HFFc6 (cell line): ENCODE data around the gene PEX7. TPM values are rescaled to one million over a fixed set of nuclear protein-coding genes. Genes with fewer than 3 reads are reported as not detected.

Source experiments
- DNase-seq: peaks from one replicate; pipeline ENCODE4 v3.0.0-alpha.2; 2018
- H3K27ac Mint-ChIP-seq: 2 replicates; pipeline ENCODE4 v1.8.0; 2020; ENCODE audit warnings: mild to moderate bottlenecking, mixed read lengths
- H3K27me3 Mint-ChIP-seq: 2 replicates; pipeline ENCODE4 v1.8.0; 2021; ENCODE audit warnings: mild to moderate bottlenecking, moderate library complexity, mixed read lengths; ENCODE audit not compliant: insufficient read depth
- H3K36me3 Mint-ChIP-seq: 2 replicates; pipeline ENCODE4 v1.8.0; 2021; ENCODE audit warnings: low read depth, mixed read lengths
- H3K4me1 Mint-ChIP-seq: 2 replicates; pipeline ENCODE4 v1.8.0; 2020; ENCODE audit warnings: low read depth, mixed read lengths
- H3K4me3 Mint-ChIP-seq: 2 replicates; pipeline ENCODE4 v1.8.0; 2020; ENCODE audit warnings: mild to moderate bottlenecking, moderate library complexity, mixed read lengths
- H3K9me3 Mint-ChIP-seq: 2 replicates; pipeline ENCODE4 v1.8.0; 2020; ENCODE audit warnings: mild to moderate bottlenecking, mixed read lengths
- CTCF ChIP-seq: fragments of 200-600 bp; sonication (generic); IDR thresholded peaks from 2 replicates; pipeline ENCODE4 v1.5.0; 2021; ENCODE audit warnings: antibody characterized with exemption, mild to moderate bottlenecking
- total RNA-seq, 6 experiments: library from RNA; stranded (reverse); fragmentation: NEBNext Ultra II Directional; extraction: Animal tissue kit (Norgen Biotek cat#: 25700); gene quantifications; 2 replicates in 1 of 6; 3 replicates in 5 of 6; pipeline ENCODE4 v1.2.3, GENCODE V29; 2021

Gene PEX7
- total RNA-seq, 6 experiments from 2014 or later, result 6.4 to 7.6 (median 7.3) TPM

GRCh38 chr6:136795386-136795785 is 27.0 kb upstream of the PEX7 start:
- Mint-ChIP-seq H3K9me3 (no peaks in the 10 kb centered on the region), H3K4me1 (peaks cover 26% of the 10 kb centered on the region), H3K36me3 (peaks cover 15% of the 10 kb centered on the region), H3K27me3 (peaks cover 3% of the 10 kb centered on the region; the same call in 1 of the 2 replicates), H3K27ac (no peak overlapping the region), H3K4me3 (no peak overlapping the region)
- no peak for DNase-seq
- no peak for TF ChIP-seq CTCF

- H3K9me3 Mint-ChIP-seq, result no peaks in the 10 kb centered on the region
- H3K4me1 Mint-ChIP-seq, result peaks cover 20% of the 10 kb centered on the region
- DNase-seq, result no peak
- no peak for TF ChIP-seq CTCF
- peaks cover 14% of the 10 kb centered on the region for H3K36me3 Mint-ChIP-seq
- H3K4me3 Mint-ChIP-seq, result no peak overlapping the region
- H3K27me3 Mint-ChIP-seq, result peaks cover 3% of the 10 kb centered on the region; the same call in 1 of the 2 replicates
- H3K27ac Mint-ChIP-seq, result no peak overlapping the region
Observed at GRCh38 chr6:136795996-136796395, 26.4 kb upstream of the PEX7 start.

DNA sequence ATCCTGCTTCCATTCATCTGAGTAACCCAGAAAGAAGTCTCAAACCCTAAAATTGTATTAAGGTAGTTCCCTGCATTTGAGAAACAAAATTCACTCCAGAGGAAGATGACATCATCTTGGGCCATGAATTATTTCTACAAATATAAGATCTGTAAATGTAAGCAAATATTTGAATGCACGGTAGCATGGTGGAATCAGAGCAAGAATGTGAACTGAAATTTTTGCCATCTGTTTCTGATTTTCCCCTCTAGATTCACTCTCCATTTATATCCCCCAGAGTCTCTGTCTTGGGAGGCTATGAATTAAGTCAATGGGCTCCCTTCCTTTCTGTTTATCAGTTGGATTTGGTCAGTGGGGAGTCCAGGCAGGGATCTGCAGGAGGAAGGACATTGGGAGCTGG is 24.3 kb upstream of the PEX7 start:
- no peaks in the 10 kb centered on the region for H3K27me3 Mint-ChIP-seq
- H3K4me1 Mint-ChIP-seq, result peaks cover 17% of the 10 kb centered on the region
- H3K4me3 Mint-ChIP-seq, result no peak overlapping the region
- no peak overlapping the region for H3K27ac Mint-ChIP-seq
- DNase-seq, result no peak
- no peaks in the 10 kb centered on the region for H3K9me3 Mint-ChIP-seq
- TF ChIP-seq CTCF, result no peak
- H3K36me3 Mint-ChIP-seq, result peaks cover 11% of the 10 kb centered on the region; the same call in 1 of the 2 replicates

GRCh38 chr6:136801581-136801980 is 20.8 kb upstream of the PEX7 start:
- TF ChIP-seq CTCF, result no peak
- Mint-ChIP-seq H3K4me1 (peaks cover 10% of the 10 kb centered on the region; the same call in 1 of the 2 replicates), H3K27me3 (no peaks in the 10 kb centered on the region), H3K36me3 (peaks cover 11% of the 10 kb centered on the region; the same call in 1 of the 2 replicates), H3K4me3 (no peak overlapping the region), H3K27ac (no peak overlapping the region), H3K9me3 (no peaks in the 10 kb centered on the region)
- DNase-seq, result no peak

- Mint-ChIP-seq H3K4me1 (peaks cover under 1% of the 10 kb centered on the region; the same call in 1 of the 2 replicates), H3K4me3 (no peak overlapping the region), H3K9me3 (no peaks in the 10 kb centered on the region), H3K27ac (no peak overlapping the region), H3K36me3 (no peaks in the 10 kb centered on the region), H3K27me3 (no peaks in the 10 kb centered on the region)
- no peak for DNase-seq
- TF ChIP-seq CTCF, result no peak
Observed at GRCh38 chr6:136803608-136804007, 18.8 kb upstream of the PEX7 start.
